Left kidney (tissue), 2 donors: ENCODE results near the gene FAM234B. TPM values are rescaled to one million over a fixed set of nuclear protein-coding genes. Genes with fewer than 3 reads are reported as not detected.

Source experiments
- DNase-seq: peaks from one replicate; pipeline ENCODE4 v3.0.0-alpha.2; 2013
- polyA plus RNA-seq: library from polyadenylated mRNA; unstranded; fragments of 120-200 nt; gene quantifications from one replicate; pipeline ENCODE4 v1.2.1, GENCODE V29; 2013; ENCODE audit not compliant: insufficient read length

Gene FAM234B
- polyA plus RNA-seq, 1 donor = 13.0 TPM

GRCh38 chr12:13119826-13120225, 75.6 kb downstream of the FAM234B start:
- DNase-seq = no peak

GRCh38 chr12:13120413-13120812, 76.2 kb downstream of the FAM234B start:
- DNase-seq = no peak

- DNase-seq = no peak
Observed at GRCh38 chr12:13121568-13121967, 77.4 kb downstream of the FAM234B start.

- no peak for DNase-seq
Observed at GRCh38 chr12:13124656-13125505, 80.7 kb downstream of the FAM234B start.

- no peak for DNase-seq
Observed at GRCh38 chr12:13125996-13126395, 81.8 kb downstream of the FAM234B start.

- DNase-seq = no peak
Observed at GRCh38 chr12:13126494-13126893, 82.3 kb downstream of the FAM234B start.

- DNase-seq = no peak
Observed at GRCh38 chr12:13127444-13127843, 83.3 kb downstream of the FAM234B start.

GRCh38 chr12:13128291-13128965, 84.2 kb downstream of the FAM234B start:
- no peak for DNase-seq

GRCh38 chr12:13130981-13131380, 86.8 kb downstream of the FAM234B start:
- DNase-seq = no peak

Other genes with a start within 250 kb of the FAM234B start
- gene DDX47, start 231.0 kb upstream of the FAM234B start, polyA plus RNA-seq = 86.5 TPM
- gene GPRC5A, start 152.8 kb upstream of the FAM234B start, polyA plus RNA-seq = 7.9 TPM
- 1.1 TPM for gene GPRC5D, start 92.2 kb upstream of the FAM234B start, polyA plus RNA-seq
- 54.6 TPM for gene HEBP1, start 44.1 kb upstream of the FAM234B start, polyA plus RNA-seq
- 0.71 TPM for gene GSG1, start 59.3 kb downstream of the FAM234B start, polyA plus RNA-seq
- 97.8 TPM for gene EMP1, start 152.3 kb downstream of the FAM234B start, polyA plus RNA-seq